HG03097 (cell line): Measurements from ENCODE around the gene CCN2.

Experiments used
- ATAC-seq: cut with Tn5 transposase; IDR thresholded peaks from one replicate; pipeline ENCODE4 v1.9.1; 2021; ENCODE audit not compliant: unreplicated experiment, low FRiP score

The CCN2 gene

GRCh38 chr6:131950767-131951575, at the start of gene CCN2:
TSS of gene CCN2 (minus strand) at chr6:131951372. CDS start at chr6:131951172, 200 bp downstream.
- ATAC-seq = no peak

DNA sequence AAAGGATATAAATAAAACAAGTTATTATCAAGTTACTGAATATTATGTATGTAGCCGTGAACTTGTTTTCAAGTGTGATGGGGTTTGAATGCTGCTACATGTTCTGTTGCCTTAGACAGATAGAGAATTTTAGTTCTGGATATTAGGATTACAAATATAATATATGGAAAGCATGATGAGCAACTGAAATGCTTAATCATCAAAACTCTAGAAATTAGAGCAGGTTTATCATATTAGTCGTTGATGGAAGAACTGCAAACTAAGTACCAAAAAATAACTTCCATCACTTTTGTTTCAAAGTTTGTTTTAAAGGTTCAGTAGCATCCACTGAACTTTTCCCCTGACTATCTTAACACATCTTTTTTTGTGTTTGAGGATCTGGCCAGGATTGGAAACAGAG, 49.1 kb upstream of the CCN2 start:
- no peak for ATAC-seq

DNA sequence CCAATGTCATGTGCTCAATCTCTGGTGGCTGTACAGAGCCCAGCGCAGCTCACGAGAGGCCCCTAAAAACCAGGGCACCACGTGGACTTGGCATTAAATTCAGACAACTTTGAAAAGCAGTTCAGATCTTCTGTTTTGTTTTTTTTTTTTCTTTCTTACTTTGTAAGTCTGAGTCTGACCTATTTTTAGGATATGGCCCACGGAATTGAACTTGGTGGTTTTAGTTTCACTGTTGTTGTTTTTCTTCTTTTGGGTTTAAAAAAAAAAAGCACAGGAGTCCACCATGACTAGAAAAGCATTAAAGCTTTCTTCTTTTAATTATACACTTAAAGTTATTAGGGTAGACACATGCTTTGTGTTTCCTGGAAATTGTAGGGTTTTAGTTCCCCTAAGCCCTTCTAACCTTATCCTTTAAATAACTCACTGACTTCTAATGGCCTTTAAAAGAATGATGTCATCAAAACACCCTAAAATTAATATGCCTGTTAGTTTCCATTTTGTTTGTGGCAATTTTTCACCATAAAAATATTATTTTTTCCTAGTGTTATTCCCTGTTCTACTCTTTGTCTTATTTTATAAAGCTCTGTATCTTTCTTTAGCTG, 48.5 kb upstream of the CCN2 start:
- ATAC-seq = no peak

GRCh38 chr6:131998255-131998982, 47.2 kb upstream of the CCN2 start:
- ATAC-seq = no peak

DNA sequence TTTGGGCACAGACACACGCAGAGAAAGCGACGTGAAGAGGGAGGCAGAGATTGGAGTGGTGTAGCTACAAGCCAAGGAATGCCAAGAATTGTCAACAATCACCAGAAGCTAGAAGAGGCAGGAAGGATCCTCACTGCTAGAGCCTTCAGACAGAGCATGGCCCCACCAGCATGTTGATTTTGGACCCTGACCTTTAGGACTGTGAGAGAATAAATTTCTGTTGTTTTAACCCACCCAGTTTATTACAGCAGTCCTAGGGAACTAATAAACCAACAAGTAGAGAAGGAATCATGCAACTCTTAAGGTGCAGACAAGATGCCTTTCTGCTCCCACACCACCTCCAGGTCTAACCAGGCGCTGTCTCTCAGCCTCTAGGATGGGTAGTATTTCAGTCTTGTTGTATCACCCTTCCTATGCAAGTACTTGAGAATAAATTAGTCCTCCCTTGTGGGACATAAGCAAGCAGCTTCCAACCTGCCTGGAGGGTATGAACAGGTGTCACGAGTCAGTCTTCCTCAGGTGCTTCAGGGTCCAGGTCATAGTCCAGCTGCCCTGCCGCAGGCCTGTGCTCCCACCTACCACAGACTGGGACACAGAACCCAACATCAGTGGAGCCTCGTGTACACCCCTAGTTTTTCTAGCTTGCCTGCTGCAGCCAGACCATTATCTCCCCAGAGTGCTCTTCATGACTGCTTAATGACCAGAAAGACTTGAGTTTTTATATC, 46.4 kb upstream of the CCN2 start:
- ATAC-seq = no peak

DNA sequence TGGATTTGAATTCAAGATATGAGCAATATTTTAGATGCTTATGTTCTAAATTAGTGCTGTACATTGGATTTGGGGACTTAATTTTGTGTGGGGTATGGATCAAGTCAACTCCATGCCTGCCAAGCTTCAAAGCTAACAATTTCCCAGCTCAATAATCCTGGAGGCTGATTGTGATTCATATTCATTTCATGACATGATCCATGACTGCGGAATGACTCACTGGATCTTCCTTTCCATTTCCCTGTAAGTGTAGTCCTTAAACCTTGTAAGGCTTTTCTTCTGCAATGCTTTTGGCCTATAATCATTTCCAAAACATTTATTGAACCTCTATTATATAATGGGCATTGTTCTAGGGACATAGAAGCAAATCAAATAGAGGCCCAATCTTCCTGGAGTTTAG, 44.7 kb upstream of the CCN2 start:
- no peak for ATAC-seq

- no peak for ATAC-seq
These were observed 41.4 kb upstream of the CCN2 start for GRCh38 chr6:131992557-131992956.

DNA sequence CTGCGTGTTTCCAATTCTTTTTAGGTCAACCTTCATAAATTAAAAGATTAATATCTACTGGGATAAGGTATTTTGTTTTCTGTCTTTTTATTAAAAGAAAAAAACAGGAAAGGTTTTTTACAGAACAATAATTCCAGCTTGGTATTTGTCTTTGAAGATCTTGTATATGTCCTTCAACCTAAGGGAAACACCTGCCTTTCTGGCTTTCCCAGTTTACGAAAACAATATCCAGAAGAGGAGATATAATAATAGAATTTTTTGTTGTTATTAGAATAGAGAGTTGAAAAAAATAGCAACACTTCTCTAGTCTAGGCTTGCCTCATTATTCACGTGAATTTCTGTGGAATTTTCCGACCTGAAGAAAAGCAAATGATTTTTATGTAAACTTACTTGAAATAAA, 37.9 kb upstream of the CCN2 start:
- no peak for ATAC-seq

- ATAC-seq = no peak
These were observed 31.6 kb upstream of the CCN2 start for GRCh38 chr6:131982740-131983259.

- no peak for ATAC-seq
These were observed 30.4 kb upstream of the CCN2 start for GRCh38 chr6:131981624-131981978.

DNA sequence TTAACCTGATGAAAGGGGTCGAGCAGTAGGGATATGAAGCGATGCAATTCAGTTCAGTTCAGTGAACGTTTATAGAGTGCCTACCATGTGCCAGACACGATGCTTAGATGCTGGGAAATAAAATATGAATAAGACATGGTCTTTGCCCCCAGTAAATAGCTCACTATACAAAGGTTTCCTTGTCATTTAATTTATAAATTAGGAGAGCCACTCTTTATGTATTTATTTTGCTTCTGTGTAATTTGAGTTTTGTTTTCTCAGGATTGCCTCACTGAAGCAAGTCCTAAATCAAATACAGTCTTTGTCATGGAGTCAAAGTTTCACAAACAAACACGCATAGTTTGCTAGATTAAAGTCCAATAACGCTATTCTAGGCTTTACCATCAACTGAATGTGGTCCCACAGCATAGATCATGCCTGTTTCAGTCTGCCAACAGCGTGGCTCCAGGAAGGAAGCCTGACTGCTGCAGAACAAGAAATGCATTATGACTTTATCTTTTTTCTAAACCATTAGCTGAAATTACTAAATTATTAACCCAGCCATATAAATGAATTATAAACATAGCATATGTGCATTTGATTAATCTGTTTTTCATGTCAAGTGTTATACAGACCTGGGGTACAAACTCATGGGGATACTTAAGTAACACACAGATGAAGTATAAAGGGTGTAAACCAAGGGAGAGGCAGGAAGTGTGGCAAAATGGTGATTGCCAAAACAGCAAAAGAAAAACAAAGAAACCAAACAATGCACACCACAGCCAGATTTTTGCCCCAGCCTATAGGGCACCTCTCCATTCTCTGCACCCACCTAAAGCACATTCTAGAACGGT, 29.8 kb upstream of the CCN2 start:
- ATAC-seq = no peak

DNA sequence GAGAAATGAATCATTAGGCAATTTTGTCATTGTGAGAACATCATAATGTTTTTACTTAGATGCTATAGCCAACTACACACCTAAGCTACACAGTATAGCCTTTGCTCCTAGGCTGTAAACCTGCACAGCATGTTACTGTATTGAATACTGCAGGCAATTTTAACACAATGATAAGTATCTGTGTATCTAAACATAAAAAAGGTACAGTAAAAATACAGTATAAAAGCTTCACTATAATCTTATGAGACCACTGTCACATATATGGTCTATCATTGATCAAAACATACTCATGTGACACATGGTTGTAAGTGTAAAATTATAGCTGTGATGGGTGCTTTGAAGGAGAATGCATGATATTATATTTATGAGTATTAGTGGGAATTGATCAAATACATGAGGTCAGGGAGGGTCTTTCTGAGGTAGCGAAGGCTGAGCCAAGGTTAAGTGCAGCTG, 29.2 kb upstream of the CCN2 start:
- no peak for ATAC-seq

- no peak for ATAC-seq
These were observed 28.6 kb upstream of the CCN2 start for GRCh38 chr6:131979515-131980337.

DNA sequence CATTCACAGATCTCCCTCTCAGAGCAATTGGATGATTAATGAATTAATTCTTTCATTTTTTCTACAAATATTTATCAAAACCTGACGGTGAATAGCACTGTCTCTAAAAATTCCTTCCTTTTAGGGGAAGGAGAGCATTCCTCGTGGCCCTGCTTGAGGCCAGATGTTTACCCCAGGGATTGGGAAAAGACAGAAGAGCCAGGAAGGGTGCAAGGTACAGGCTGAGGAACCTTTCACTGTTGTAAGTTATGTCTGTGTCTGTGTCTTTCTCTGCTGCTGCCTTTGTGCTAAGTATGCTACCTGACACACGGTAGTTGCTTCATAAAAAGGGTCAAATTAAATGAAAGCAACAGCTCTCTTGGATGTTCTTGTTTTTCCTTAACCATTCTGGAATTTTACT, 27.4 kb upstream of the CCN2 start:
- no peak for ATAC-seq

DNA sequence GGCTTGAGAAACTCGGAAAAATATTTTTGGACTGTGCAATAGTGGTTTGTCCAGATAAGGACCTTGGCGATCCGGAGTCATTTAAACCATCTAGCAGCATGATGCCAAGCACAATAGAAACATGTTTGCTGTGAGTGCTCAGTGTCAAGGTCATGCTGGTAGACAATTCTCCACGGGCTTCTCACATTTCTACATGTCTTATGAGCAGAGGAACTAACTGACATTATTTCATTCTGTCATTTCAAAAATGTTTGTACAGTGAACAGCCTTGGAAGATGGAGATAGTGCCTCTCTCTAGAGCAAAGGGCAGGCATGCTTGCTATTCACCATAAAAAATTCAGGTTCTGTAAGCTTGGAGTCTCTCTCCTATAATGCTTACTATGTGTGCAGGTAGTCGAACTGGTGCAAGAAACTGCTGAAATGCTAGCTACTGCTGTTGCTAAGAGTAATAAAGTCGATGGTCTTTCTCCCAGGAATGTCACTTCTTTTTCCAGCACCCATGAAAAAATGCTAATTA, 25.4 kb upstream of the CCN2 start:
- ATAC-seq = no peak

GRCh38 chr6:131972741-131973140, 21.6 kb upstream of the CCN2 start:
- ATAC-seq = no peak

DNA sequence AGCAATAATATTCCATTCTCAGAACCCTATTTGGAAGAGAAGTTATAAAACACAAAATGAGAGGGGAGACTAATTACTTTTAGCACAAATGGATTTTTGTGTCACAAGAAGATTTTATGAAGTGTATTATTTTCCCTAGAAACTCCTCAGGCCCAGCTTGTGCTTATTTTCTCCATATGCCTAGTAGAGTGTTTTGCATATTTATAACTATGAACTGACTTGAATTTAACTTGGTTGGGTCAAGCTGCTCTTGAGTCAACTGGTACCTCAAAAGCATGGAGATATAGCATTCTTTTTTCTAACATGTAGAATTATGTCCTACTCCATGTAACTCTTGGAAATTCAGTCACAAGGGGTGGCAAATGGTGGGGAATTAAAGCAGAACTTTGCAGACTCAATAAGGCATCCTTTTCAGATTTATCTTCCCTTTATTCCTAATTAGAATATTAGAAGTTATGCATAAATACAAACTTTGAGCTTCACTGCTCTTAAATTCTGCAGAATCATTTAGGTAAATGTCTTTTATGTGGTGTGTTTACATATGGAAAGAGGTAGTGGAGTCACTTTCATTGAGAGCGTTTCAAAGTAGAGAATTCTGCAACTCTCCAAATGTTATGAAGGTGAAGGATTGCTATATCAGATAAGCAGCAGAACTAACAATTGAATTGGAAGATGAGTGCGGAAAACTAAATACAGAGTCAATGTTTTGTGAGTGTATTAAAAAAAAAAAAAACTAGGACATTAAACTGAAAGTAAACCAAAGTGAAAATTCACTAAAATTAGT, 19.1 kb upstream of the CCN2 start:
- no peak for ATAC-seq

DNA sequence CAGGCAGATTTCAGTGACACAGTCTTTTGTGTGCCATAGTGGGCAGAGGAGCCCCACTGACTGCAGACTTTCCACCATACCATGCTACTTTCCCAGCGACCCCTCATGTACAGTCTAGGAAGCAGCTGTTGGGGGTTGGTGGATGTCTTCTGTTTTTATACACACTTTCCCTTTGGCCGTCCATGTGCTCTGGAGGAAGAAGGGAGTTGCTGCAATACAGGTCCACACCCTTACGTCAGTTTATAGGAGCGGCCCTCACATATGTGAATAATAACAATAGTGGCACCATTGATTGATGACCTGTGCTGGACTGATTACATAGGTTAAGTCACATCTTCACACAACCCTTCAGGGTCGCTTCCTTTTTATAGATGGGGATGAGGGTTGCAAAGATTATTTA, 17.5 kb upstream of the CCN2 start:
- no peak for ATAC-seq
